IPS DF 4.7 (cell line): ENCODE results near the gene POFUT1.
"Not testable (repeated sequence)": the region's sequence is repeated elsewhere in the genome, so short reads cannot be mapped to it uniquely, and the experiment has no call there.

ENCODE experiments used
- DNase-seq: peaks from one replicate; pipeline ENCODE4 v3.0.0-alpha.2; 2013; ENCODE audit warnings: low spot score; ENCODE audit errors: extremely low read depth

The POFUT1 gene

GRCh38 chr20:32234135-32234808, 26.6 kb downstream of the POFUT1 start:
- DNase-seq: no peak

- DNase-seq: no peak
These were observed 27.8 kb downstream of the POFUT1 start for GRCh38 chr20:32235331-32236047.

GRCh38 chr20:32236048-32236533, 28.4 kb downstream of the POFUT1 start:
- DNase-seq: no peak

- no peak for DNase-seq
These were observed 29.1 kb downstream of the POFUT1 start for GRCh38 chr20:32236819-32237218.

GRCh38 chr20:32237419-32237818, 29.7 kb downstream of the POFUT1 start:
- no peak for DNase-seq

GRCh38 chr20:32238483-32239425, 31.1 kb downstream of the POFUT1 start:
- no peak for DNase-seq

- no peak for DNase-seq
These were observed 32.5 kb downstream of the POFUT1 start for GRCh38 chr20:32240205-32240604.

GRCh38 chr20:32241807-32242206, 34.1 kb downstream of the POFUT1 start:
- DNase-seq: no peak

GRCh38 chr20:32244150-32244823, 36.6 kb downstream of the POFUT1 start:
- no peak for DNase-seq

- DNase-seq: no peak
These were observed 37.3 kb downstream of the POFUT1 start for GRCh38 chr20:32244959-32245358.

GRCh38 chr20:32246208-32246607, 38.5 kb downstream of the POFUT1 start:
- not testable (repeated sequence) for DNase-seq

- no peak for DNase-seq
These were observed 40.4 kb downstream of the POFUT1 start for GRCh38 chr20:32248043-32248442.

GRCh38 chr20:32249030-32249738, 41.5 kb downstream of the POFUT1 start:
- DNase-seq: no peak

GRCh38 chr20:32251470-32251869, 43.8 kb downstream of the POFUT1 start:
- DNase-seq: no peak

- DNase-seq: no peak
These were observed 44.5 kb downstream of the POFUT1 start for GRCh38 chr20:32252189-32252588.

- not testable (repeated sequence) for DNase-seq
These were observed 53.3 kb downstream of the POFUT1 start for GRCh38 chr20:32260973-32261372.

- no peak for DNase-seq
These were observed 54.0 kb downstream of the POFUT1 start for GRCh38 chr20:32261644-32262043.

- no peak for DNase-seq
These were observed 55.8 kb downstream of the POFUT1 start for GRCh38 chr20:32263398-32263954.

- DNase-seq: no peak
These were observed 63.9 kb downstream of the POFUT1 start for GRCh38 chr20:32271620-32272019.

- DNase-seq: no peak
These were observed 66.7 kb downstream of the POFUT1 start for GRCh38 chr20:32274359-32274758.
